Gastrocnemius medialis (tissue), 4 donors: ENCODE results near the gene CCNT1. TPM values are rescaled to one million over a fixed set of nuclear protein-coding genes. Genes with fewer than 3 reads are reported as not detected.
"Not testable (repeated sequence)": the region's sequence is repeated elsewhere in the genome, so short reads cannot be mapped to it uniquely, and the experiment has no call there.

Experiments
- ATAC-seq, 2 donors: fragments of 150-250 bp; one replicate each; pipeline ENCODE4 v1.9.1; 2016
- DNase-seq, 2 donors: peaks; one replicate each; pipeline ENCODE4 v3.0.0-alpha.2; 2019
- H3K27ac ChIP-seq, 4 donors: fragments of 200-600 bp; sonication (generic); 1 replicate in 1 of 4; 2 replicates in 3 of 4; pipeline ENCODE4 v1.5.1; 2016 to 2018; ENCODE audit warnings: mild to moderate bottlenecking in 2 of 4, moderate library complexity in 1 of 4
- H3K27me3 ChIP-seq, 3 donors: fragments of 200-600 bp; sonication (generic) in 2 of 3; 1 replicate in 1 of 3; 2 replicates in 2 of 3; pipeline versions ENCODE4 v1.5.1 to v1.6.0; 2016 to 2019; ENCODE audit warnings: mild to moderate bottlenecking in 1 of 3, moderate library complexity in 1 of 3
- H3K36me3 ChIP-seq, 2 donors: fragments of 200-600 bp; sonication (generic) in 1 of 2; one replicate each; pipeline ENCODE4 v1.5.1; 2017 to 2018
- H3K4me1 ChIP-seq, 2 donors: fragments of 200-600 bp; sonication (generic) in 1 of 2; one replicate each; pipeline ENCODE4 v1.5.1; 2016 to 2017; ENCODE audit warnings: mild to moderate bottlenecking in 2 of 2
- H3K4me3 ChIP-seq, 4 donors: fragments of 200-600 bp; sonication (generic) in 3 of 4; 1 replicate in 1 of 4; 2 replicates in 3 of 4; pipeline ENCODE4 v1.5.1; 2016 to 2019; ENCODE audit warnings: mild to moderate bottlenecking in 2 of 4
- H3K9me3 ChIP-seq, 3 donors: fragments of 200-600 bp; sonication (generic) in 2 of 3; 1 replicate in 1 of 3; 2 replicates in 2 of 3; pipeline ENCODE4 v1.5.1; 2016 to 2019
- POLR2A ChIP-seq, 2 donors: fragments of 450-650 bp; IDR thresholded peaks; one replicate each; pipeline ENCODE4 v1.6.1; 2017; ENCODE audit warnings: antibody characterized with exemption in 2 of 2, mild to moderate bottlenecking in 2 of 2, moderate library complexity in 2 of 2
- in situ Hi-C, 4 donors: fragments of 200-750 bp; cut with MboI; loops; one replicate each; pipeline versions ENCODE4 v1.15.0 to v1.8.0; 2017; ENCODE audit warnings: low sequenced_read_pairs in 4 of 4
- intact Hi-C: fragments of 100-400 bp; cut with DNase I; formaldehyde crosslinking; loops from one replicate; pipeline ENCODE4 v1.15.1; 2023; ENCODE audit warnings: low total_unique reads
- total RNA-seq, 4 donors: library from RNA; depleted of rRNA; stranded (reverse); fragments of >200 nt; gene quantifications; one replicate each; pipeline versions ENCODE4 v1.1.0 to v1.2.3, GENCODE V29; 2016
- TF ChIP-seq, protein P1 (sequence below), 5 experiments: fragments of 450-650 bp in 3 of 5; fragments of 200-600 bp in 2 of 5; sonication (generic) in 2 of 5; IDR thresholded peaks in 4 of 5; conservative IDR thresholded peaks in 1 of 5; 1 replicate in 4 of 5; 2 replicates in 1 of 5; pipeline ENCODE4 v1.5.1; 2016 to 2019; ENCODE audit warnings: antibody characterized with exemption in 5 of 5, mild to moderate bottlenecking in 3 of 5, moderate library complexity in 3 of 5

CCNT1 gene
- total RNA-seq, 4 donors from 2014 or later, result 18.0 to 21.4 (median 19.6) TPM

DNA sequence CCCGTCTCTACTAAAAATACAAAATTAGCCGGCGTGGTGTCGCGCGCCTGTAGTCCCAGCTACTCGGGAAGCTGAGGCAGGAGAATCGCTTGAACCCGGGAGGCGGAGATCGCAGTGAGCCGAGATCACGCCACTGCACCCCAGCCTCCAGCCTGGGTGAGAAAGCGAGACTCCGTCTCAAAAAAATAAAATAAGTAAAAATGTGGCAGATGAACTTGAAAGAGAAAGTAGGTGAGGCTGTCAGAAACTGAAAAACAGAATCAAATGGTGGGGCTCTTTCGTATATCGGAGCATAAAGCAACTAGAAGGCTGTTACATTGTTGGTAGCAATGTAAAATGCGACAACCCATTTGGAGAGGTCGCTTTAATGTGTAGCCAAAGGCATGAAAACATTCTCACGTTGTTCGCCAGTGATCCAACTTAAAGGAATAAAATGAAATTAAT, 767 bp upstream of the CCNT1 start:
- Histone ChIP-seq H3K36me3 (peaks cover 0 to 23% of the 10 kb centered on the region in 2 donors), H3K9me3 (no peaks in the 10 kb centered on the region), H3K4me3 (peak overlapping the region; percentile 76 to 89 (median 86)), H3K4me1 (peaks cover 27 to 32% of the 10 kb centered on the region in 2 donors), H3K27me3 (no peaks in the 10 kb centered on the region), H3K27ac (peak overlapping the region; percentile 90 to 96 (median 92))
- no peak for DNase-seq
- intact Hi-C loops (loop anchor here (2.0 to 5.0 kb wide), 6 partner anchors 34 to 518 kb away; partner anchors contain the start of genes KANSL2, KMT2D, PRKAG1 and ZNF641), in situ Hi-C loops (loop anchor here in 1 of 4 donors (25.0 kb wide), 1 partner anchor 105 kb away; no protein-coding TSS in a partner anchor)
- TF ChIP-seq POLR2A (IDR thresholded peaks at IDR 0.05), result no peak
- TF ChIP-seq, protein P1, sequence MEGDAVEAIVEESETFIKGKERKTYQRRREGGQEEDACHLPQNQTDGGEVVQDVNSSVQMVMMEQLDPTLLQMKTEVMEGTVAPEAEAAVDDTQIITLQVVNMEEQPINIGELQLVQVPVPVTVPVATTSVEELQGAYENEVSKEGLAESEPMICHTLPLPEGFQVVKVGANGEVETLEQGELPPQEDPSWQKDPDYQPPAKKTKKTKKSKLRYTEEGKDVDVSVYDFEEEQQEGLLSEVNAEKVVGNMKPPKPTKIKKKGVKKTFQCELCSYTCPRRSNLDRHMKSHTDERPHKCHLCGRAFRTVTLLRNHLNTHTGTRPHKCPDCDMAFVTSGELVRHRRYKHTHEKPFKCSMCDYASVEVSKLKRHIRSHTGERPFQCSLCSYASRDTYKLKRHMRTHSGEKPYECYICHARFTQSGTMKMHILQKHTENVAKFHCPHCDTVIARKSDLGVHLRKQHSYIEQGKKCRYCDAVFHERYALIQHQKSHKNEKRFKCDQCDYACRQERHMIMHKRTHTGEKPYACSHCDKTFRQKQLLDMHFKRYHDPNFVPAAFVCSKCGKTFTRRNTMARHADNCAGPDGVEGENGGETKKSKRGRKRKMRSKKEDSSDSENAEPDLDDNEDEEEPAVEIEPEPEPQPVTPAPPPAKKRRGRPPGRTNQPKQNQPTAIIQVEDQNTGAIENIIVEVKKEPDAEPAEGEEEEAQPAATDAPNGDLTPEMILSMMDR (IDR thresholded peaks at IDR 0.05 in 4 of 5, conservative IDR thresholded peaks at IDR 0.05 in 1 of 5), result no peak
- no peak for ATAC-seq

DNA sequence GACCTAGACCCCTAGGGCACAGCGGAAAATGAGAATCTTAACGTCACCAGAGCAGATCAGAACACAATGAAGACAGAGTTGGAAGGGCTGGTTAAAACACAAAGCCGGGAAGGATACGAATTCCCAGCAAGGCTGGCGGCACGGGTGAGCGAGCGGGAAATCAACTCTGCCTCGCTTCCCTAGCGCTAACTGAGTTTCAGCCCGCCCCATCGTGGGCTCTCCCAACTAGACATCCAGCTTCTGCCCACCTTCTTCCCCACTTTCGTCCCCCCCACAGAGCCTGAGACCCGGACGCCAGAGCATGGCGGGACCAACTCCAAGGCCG, 377 bp downstream of the CCNT1 start:
- ATAC-seq, result peak in 1 of 2 donors; percentile 0
- DNase-seq, result no peak
- H3K9me3 ChIP-seq, result no peaks in the 10 kb centered on the region
- TF ChIP-seq POLR2A (IDR thresholded peaks at IDR 0.05), result no peak
- TF ChIP-seq, protein P1 (IDR thresholded peaks at IDR 0.05 in 4 of 5, conservative IDR thresholded peaks at IDR 0.05 in 1 of 5), result no peak
- peak overlapping the region; percentile 76 to 88 (median 80) for H3K4me3 ChIP-seq
- peaks cover 27 to 32% of the 10 kb centered on the region in 2 donors for H3K4me1 ChIP-seq
- no peaks in the 10 kb centered on the region for H3K27me3 ChIP-seq
- in situ Hi-C loops (loop anchor here in 1 of 4 donors (25.0 kb wide), 1 partner anchor 104 kb away; no protein-coding TSS in a partner anchor), intact Hi-C loops (loop anchor here (2.0 to 5.0 kb wide), 6 partner anchors 33 to 517 kb away; partner anchors contain the start of genes KANSL2, KMT2D, PRKAG1 and ZNF641)
- peak overlapping the region; percentile 90 to 96 (median 92) for H3K27ac ChIP-seq
- peaks cover 0 to 32% of the 10 kb centered on the region in 2 donors for H3K36me3 ChIP-seq

DNA sequence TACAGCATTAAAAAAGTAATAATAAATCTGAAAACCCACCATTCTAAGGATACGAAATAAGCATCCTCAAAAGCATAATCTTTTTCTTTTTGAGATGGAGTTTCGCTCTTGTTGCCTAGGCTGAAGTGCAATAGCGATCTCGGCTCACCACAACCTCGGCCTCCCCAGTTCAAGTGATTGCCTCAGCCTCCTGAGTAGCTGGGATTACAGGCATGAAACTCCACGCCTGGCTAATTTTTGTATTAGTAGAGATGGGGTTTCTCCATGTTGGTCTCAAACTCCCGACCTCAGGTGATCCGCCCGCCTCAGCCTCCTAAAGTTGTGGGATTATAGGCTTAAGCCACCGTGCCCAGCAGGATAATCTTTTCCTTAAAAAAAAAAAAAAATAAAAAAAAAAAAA, 4.3 kb downstream of the CCNT1 start:
- in situ Hi-C loops, result loop anchor here in 1 of 4 donors (25.0 kb wide), 1 partner anchor 100 kb away; no protein-coding TSS in a partner anchor
- no peaks in the 10 kb centered on the region for H3K27me3 ChIP-seq
- H3K36me3 ChIP-seq, result peaks cover 0 to 57% of the 10 kb centered on the region in 2 donors
- no peak overlapping the region for H3K27ac ChIP-seq
- no peak for ATAC-seq
- H3K9me3 ChIP-seq, result no peaks in the 10 kb centered on the region
- no peak for DNase-seq
- no peak overlapping the region for H3K4me3 ChIP-seq
- H3K4me1 ChIP-seq, result peaks cover 44 to 49% of the 10 kb centered on the region in 2 donors
- no peak for TF ChIP-seq POLR2A (IDR thresholded peaks at IDR 0.05)
- TF ChIP-seq, protein P1 (IDR thresholded peaks at IDR 0.05 in 4 of 5, conservative IDR thresholded peaks at IDR 0.05 in 1 of 5), result no peak
- intact Hi-C loops, result no loop called here

- H3K27ac ChIP-seq, H3K4me3 ChIP-seq, H3K9me3 ChIP-seq, H3K4me1 ChIP-seq, intact Hi-C loops, in situ Hi-C loops, H3K27me3 ChIP-seq, ATAC-seq, DNase-seq: not testable (repeated sequence)
- H3K36me3 ChIP-seq, result peaks cover 0 to 55% of the 10 kb centered on the region in 2 donors
Observed at GRCh38 chr12:48698822-48699221, 17.7 kb downstream of the CCNT1 start.

GRCh38 chr12:48696626-48697025, 19.9 kb downstream of the CCNT1 start:
- TF ChIP-seq POLR2A (IDR thresholded peaks at IDR 0.05), result no peak
- TF ChIP-seq, protein P1 (IDR thresholded peaks at IDR 0.05 in 4 of 5, conservative IDR thresholded peaks at IDR 0.05 in 1 of 5), result no peak
- Histone ChIP-seq H3K27me3 (no peaks in the 10 kb centered on the region), H3K4me3 (no peak overlapping the region), H3K9me3 (no peaks in the 10 kb centered on the region), H3K27ac (peak overlapping the region in 3 of 4 donors; percentile 3 to 20 (median 3)), H3K4me1 (peaks cover 5 to 16% of the 10 kb centered on the region in 2 donors), H3K36me3 (peaks cover 3 to 53% of the 10 kb centered on the region in 2 donors)
- DNase-seq (no peak), ATAC-seq (peak; percentile 52 to 71)
- intact Hi-C loops (no loop called here), in situ Hi-C loops (no loop called here)
